ENCODE data around the gene SAMD15.

SAMD15 gene

DNA sequence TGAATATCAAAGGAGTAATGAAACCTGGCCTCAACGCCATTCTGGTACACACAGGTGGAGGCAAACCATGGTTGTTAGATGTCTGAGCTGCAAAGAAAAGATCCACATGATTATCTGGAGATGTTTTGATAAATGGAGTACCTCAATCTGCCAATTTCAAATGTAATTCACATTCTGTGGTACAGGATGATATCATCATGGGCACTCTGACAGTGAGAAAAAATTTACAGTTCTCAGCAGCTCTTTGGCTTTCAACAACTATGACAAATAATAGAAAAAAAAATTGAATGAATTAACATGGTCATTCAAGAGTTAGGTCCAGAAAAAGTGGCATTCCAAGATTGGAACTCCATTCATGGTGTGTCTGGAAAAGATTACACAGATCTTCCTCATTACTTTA is 17.6 kb upstream of the SAMD15 start:
- Histone ChIP-seq H3K4me2 (ENCODE audit: low read depth, low read length) (no peak overlapping the region), H3K27me3 (replicated peaks; ENCODE audit: insufficient read depth, low read length) (no peaks in the 10 kb centered on the region), H3K9me2 (replicated peaks; ENCODE audit: insufficient read depth, low read length) (no peaks in the 10 kb centered on the region), H3K9me3 (replicated peaks; ENCODE audit: insufficient read depth, low read length) (no peaks in the 10 kb centered on the region), H2AFZ (ENCODE audit: low read length) (no peak overlapping the region), H3K9ac (ENCODE audit: low read length) (no peak overlapping the region), H3K4me3 (ENCODE audit: low read length) (no peak overlapping the region), H3K36me3 (replicated peaks; ENCODE audit: insufficient read depth, low read length) (no peaks in the 10 kb centered on the region), H3K27ac (ENCODE audit: low read length) (no peak overlapping the region), H3F3A (ENCODE audit: insufficient read depth, low read length) (no peaks in the 10 kb centered on the region), H3K79me2 (ENCODE audit: low read length) (no peaks in the 10 kb centered on the region), H3K4me1 (ENCODE audit: low read length) (no peaks in the 10 kb centered on the region), H4K20me1 (ENCODE audit: insufficient read depth, low read length) (no peaks in the 10 kb centered on the region)
- TF ChIP-seq EZH2phosphoT487 (IDR thresholded peaks at IDR 0.05; ENCODE audit: low read length) (no peak), EZH2 (optimal IDR thresholded peaks at IDR 0.05; ENCODE audit: low read depth, low read length) (no peak)
- TF ChIP-seq, protein P1, sequence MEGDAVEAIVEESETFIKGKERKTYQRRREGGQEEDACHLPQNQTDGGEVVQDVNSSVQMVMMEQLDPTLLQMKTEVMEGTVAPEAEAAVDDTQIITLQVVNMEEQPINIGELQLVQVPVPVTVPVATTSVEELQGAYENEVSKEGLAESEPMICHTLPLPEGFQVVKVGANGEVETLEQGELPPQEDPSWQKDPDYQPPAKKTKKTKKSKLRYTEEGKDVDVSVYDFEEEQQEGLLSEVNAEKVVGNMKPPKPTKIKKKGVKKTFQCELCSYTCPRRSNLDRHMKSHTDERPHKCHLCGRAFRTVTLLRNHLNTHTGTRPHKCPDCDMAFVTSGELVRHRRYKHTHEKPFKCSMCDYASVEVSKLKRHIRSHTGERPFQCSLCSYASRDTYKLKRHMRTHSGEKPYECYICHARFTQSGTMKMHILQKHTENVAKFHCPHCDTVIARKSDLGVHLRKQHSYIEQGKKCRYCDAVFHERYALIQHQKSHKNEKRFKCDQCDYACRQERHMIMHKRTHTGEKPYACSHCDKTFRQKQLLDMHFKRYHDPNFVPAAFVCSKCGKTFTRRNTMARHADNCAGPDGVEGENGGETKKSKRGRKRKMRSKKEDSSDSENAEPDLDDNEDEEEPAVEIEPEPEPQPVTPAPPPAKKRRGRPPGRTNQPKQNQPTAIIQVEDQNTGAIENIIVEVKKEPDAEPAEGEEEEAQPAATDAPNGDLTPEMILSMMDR (IDR thresholded peaks at IDR 0.05; ENCODE audit: low read length): no peak
- DNase-seq: no peak

DNA sequence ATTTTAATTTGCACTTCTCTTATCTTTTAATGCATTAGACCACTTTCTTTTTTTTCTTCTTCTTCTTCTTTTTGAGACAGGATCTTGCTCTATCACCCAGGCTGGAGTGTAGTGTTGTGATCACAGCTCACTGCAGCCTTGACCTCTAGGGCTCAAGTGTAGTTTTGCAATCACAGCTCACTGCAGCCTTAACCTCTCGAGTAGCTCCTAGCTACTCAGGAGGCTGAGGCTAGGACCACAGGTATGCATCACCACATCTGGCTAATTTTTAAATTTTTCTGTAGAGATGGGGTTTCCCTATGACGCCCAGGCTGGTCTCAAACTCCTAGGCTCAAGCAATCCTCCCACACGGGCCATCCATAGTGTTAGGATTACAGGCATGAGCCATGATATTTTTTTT is 13.0 kb upstream of the SAMD15 start:
- no peak for DNase-seq
- Histone ChIP-seq H3K4me3 (ENCODE audit: low read length) (no peak overlapping the region), H3K9me2 (replicated peaks; ENCODE audit: insufficient read depth, low read length) (no peaks in the 10 kb centered on the region), H2AFZ (ENCODE audit: low read length) (no peak overlapping the region), H4K20me1 (ENCODE audit: insufficient read depth, low read length) (no peaks in the 10 kb centered on the region), H3K4me1 (ENCODE audit: low read length) (no peaks in the 10 kb centered on the region), H3K9me3 (replicated peaks; ENCODE audit: insufficient read depth, low read length) (no peaks in the 10 kb centered on the region), H3K9ac (ENCODE audit: low read length) (no peak overlapping the region), H3F3A (ENCODE audit: insufficient read depth, low read length) (no peaks in the 10 kb centered on the region), H3K36me3 (replicated peaks; ENCODE audit: insufficient read depth, low read length) (no peaks in the 10 kb centered on the region), H3K27ac (ENCODE audit: low read length) (no peak overlapping the region), H3K27me3 (replicated peaks; ENCODE audit: insufficient read depth, low read length) (no peaks in the 10 kb centered on the region), H3K79me2 (ENCODE audit: low read length) (no peaks in the 10 kb centered on the region), H3K4me2 (ENCODE audit: low read depth, low read length) (no peak overlapping the region)
- TF ChIP-seq, protein P1 (IDR thresholded peaks at IDR 0.05; ENCODE audit: low read length): no peak
- TF ChIP-seq EZH2 (optimal IDR thresholded peaks at IDR 0.05; ENCODE audit: low read depth, low read length) (no peak), EZH2phosphoT487 (IDR thresholded peaks at IDR 0.05; ENCODE audit: low read length) (no peak)

DNA sequence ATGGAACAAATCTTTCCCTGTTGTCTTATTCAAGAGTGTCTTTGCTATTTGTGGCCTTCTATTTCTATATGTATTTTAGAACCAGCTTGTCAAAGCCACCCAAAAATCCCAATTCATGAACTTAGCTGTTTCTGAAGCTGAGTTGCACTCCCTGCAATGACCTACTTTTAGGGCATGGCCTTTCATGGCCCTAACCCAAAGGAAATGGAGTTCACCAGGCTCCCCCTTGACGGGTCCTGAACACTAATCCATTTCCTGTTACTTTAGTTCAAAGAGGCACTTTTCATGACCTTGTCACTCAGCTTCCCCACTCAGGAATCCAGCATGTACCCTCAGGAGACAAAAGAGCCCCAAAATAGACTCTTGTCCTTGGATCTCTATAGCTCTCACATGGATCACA is 7.9 kb upstream of the SAMD15 start:
- Histone ChIP-seq H3K27me3 (replicated peaks; ENCODE audit: insufficient read depth, low read length) (no peaks in the 10 kb centered on the region), H3K9me2 (replicated peaks; ENCODE audit: insufficient read depth, low read length) (no peaks in the 10 kb centered on the region), H3K4me2 (ENCODE audit: low read depth, low read length) (no peak overlapping the region), H3K36me3 (replicated peaks; ENCODE audit: insufficient read depth, low read length) (no peaks in the 10 kb centered on the region), H3K79me2 (ENCODE audit: low read length) (no peaks in the 10 kb centered on the region), H3K9me3 (replicated peaks; ENCODE audit: insufficient read depth, low read length) (no peaks in the 10 kb centered on the region), H3F3A (ENCODE audit: insufficient read depth, low read length) (no peaks in the 10 kb centered on the region), H3K27ac (ENCODE audit: low read length) (no peak overlapping the region), H3K4me1 (ENCODE audit: low read length) (no peaks in the 10 kb centered on the region), H4K20me1 (ENCODE audit: insufficient read depth, low read length) (no peaks in the 10 kb centered on the region), H3K4me3 (ENCODE audit: low read length) (no peak overlapping the region), H3K9ac (ENCODE audit: low read length) (no peak overlapping the region), H2AFZ (ENCODE audit: low read length) (no peak overlapping the region)
- no peak for DNase-seq
- TF ChIP-seq EZH2phosphoT487 (IDR thresholded peaks at IDR 0.05; ENCODE audit: low read length): no peak
- TF ChIP-seq, protein P1 (IDR thresholded peaks at IDR 0.05; ENCODE audit: low read length): no peak
- TF ChIP-seq EZH2 (optimal IDR thresholded peaks at IDR 0.05; ENCODE audit: low read depth, low read length): no peak

Measured in MM.1S (cell line).